Activated T-cell treated with anti-CD3 and anti-CD28 coated beads, Interleukin-2, amount 50 U/mL, for 72 hours (primary cell): ENCODE results near the gene KPNA1. TPM values are rescaled to one million over a fixed set of nuclear protein-coding genes. Genes with fewer than 3 reads are reported as not detected.
"Not testable (repeated sequence)": the region's sequence is repeated elsewhere in the genome, so short reads cannot be mapped to it uniquely, and the experiment has no call there.

Source experiments
- ATAC-seq, 2 donors: fragments of 150-1000 bp; cut with Tn5 transposase; replicated peaks in 1 of 2; 2 replicates each; pipeline ENCODE4 v1.10.0; 2021; ENCODE audit warnings: moderate library complexity in 2 of 2, mild to moderate bottlenecking in 1 of 2
- DNase-seq, 2 donors: peaks; one replicate each; pipeline ENCODE4 v3.0.0; 2021 to 2022; ENCODE audit warnings: mixed read lengths in 1 of 2
- H3K27ac Mint-ChIP-seq: one replicate; pipeline ENCODE4 v1.8.0; 2022; ENCODE audit warnings: mild to moderate bottlenecking, moderate library complexity, mixed read lengths
- H3K27me3 Mint-ChIP-seq: one replicate; pipeline ENCODE4 v1.8.0; 2022; ENCODE audit warnings: low read depth, mixed read lengths
- H3K36me3 Mint-ChIP-seq, 2 donors: one replicate each; pipeline ENCODE4 v1.8.0; 2022; ENCODE audit warnings: mixed read lengths in 2 of 2, mild to moderate bottlenecking in 1 of 2; ENCODE audit not compliant: insufficient read depth in 2 of 2
- H3K4me1 Mint-ChIP-seq: one replicate; pipeline ENCODE4 v1.8.0; 2022; ENCODE audit warnings: low read depth, mixed read lengths
- H3K4me3 Mint-ChIP-seq, 2 donors: one replicate each; pipeline ENCODE4 v1.8.0; 2022; ENCODE audit warnings: mild to moderate bottlenecking in 2 of 2, mixed read lengths in 2 of 2, moderate library complexity in 2 of 2
- H3K9me3 Mint-ChIP-seq, 2 donors: one replicate each; pipeline ENCODE4 v1.8.0; 2022; ENCODE audit warnings: mixed read lengths in 2 of 2
- total RNA-seq, 2 donors: library from RNA; stranded (reverse); gene quantifications; one replicate each; pipeline ENCODE4 v1.2.3, GENCODE V29; 2022

Gene KPNA1
- total RNA-seq, 2 donors from 2014 or later, result 54.3 to 69.9 TPM

- H3K27me3 Mint-ChIP-seq, result no peaks in the 10 kb centered on the region
- H3K4me3 Mint-ChIP-seq, result no peak overlapping the region
- H3K4me1 Mint-ChIP-seq, result peaks cover 9% of the 10 kb centered on the region
- H3K9me3 Mint-ChIP-seq, result no peaks in the 10 kb centered on the region
- DNase-seq, result no peak
- peaks cover 2 to 18% of the 10 kb centered on the region in 2 donors for H3K36me3 Mint-ChIP-seq
- no peak overlapping the region for H3K27ac Mint-ChIP-seq
- no peak for ATAC-seq
Measured at GRCh38 chr3:122457706-122458105, 57.0 kb downstream of the KPNA1 start.

- peaks cover 2 to 19% of the 10 kb centered on the region in 2 donors for H3K36me3 Mint-ChIP-seq
- no peaks in the 10 kb centered on the region for H3K27me3 Mint-ChIP-seq
- peak overlapping the region; percentile 55 for H3K27ac Mint-ChIP-seq
- no peak for ATAC-seq
- no peak for DNase-seq
- no peaks in the 10 kb centered on the region for H3K4me1 Mint-ChIP-seq
- H3K4me3 Mint-ChIP-seq, result no peak overlapping the region
- H3K9me3 Mint-ChIP-seq, result no peaks in the 10 kb centered on the region
Measured at GRCh38 chr3:122456074-122456473, 58.7 kb downstream of the KPNA1 start.

GRCh38 chr3:122451371-122451770 lies 63.4 kb downstream of the KPNA1 start:
- no peak for ATAC-seq
- no peak for DNase-seq
- Mint-ChIP-seq H3K27ac (peak overlapping the region; percentile 28), H3K36me3 (peaks cover 14 to 47% of the 10 kb centered on the region in 2 donors), H3K9me3 (peaks cover 0 to 1% of the 10 kb centered on the region in 2 donors), H3K4me3 (no peak overlapping the region), H3K27me3 (no peaks in the 10 kb centered on the region), H3K4me1 (peaks cover 8% of the 10 kb centered on the region)

GRCh38 chr3:122448218-122448617 lies 66.5 kb downstream of the KPNA1 start:
- H3K27me3 Mint-ChIP-seq, H3K27ac Mint-ChIP-seq, ATAC-seq, H3K4me3 Mint-ChIP-seq, H3K9me3 Mint-ChIP-seq, DNase-seq, H3K4me1 Mint-ChIP-seq: not testable (repeated sequence)
- H3K36me3 Mint-ChIP-seq, result peaks cover 29 to 72% of the 10 kb centered on the region in 2 donors

GRCh38 chr3:122444491-122444887 lies 70.2 kb downstream of the KPNA1 start:
- H3K4me3 Mint-ChIP-seq, DNase-seq, H3K9me3 Mint-ChIP-seq, ATAC-seq, H3K27ac Mint-ChIP-seq, H3K4me1 Mint-ChIP-seq, H3K27me3 Mint-ChIP-seq: not testable (repeated sequence)
- peaks cover 34 to 68% of the 10 kb centered on the region in 2 donors for H3K36me3 Mint-ChIP-seq

- not testable (repeated sequence) for H3K9me3 Mint-ChIP-seq, H3K27me3 Mint-ChIP-seq, DNase-seq, ATAC-seq, H3K4me1 Mint-ChIP-seq, H3K27ac Mint-ChIP-seq, H3K4me3 Mint-ChIP-seq
- peaks cover 31 to 65% of the 10 kb centered on the region in 2 donors for H3K36me3 Mint-ChIP-seq
Measured at GRCh38 chr3:122443762-122444490, 70.8 kb downstream of the KPNA1 start.

GRCh38 chr3:122443090-122443489 lies 71.6 kb downstream of the KPNA1 start:
- ATAC-seq (no peak), DNase-seq (no peak)
- H3K27ac Mint-ChIP-seq, result no peak overlapping the region
- H3K36me3 Mint-ChIP-seq, result peaks cover 26 to 66% of the 10 kb centered on the region in 2 donors
- H3K4me1 Mint-ChIP-seq, result peaks cover 7% of the 10 kb centered on the region
- H3K9me3 Mint-ChIP-seq, result peaks cover 2 to 3% of the 10 kb centered on the region in 2 donors
- H3K27me3 Mint-ChIP-seq, result no peaks in the 10 kb centered on the region
- no peak overlapping the region for H3K4me3 Mint-ChIP-seq

- no peaks in the 10 kb centered on the region for H3K27me3 Mint-ChIP-seq
- no peak overlapping the region for H3K27ac Mint-ChIP-seq
- H3K4me3 Mint-ChIP-seq, result no peak overlapping the region
Measured at GRCh38 chr3:122435950-122436349, 78.8 kb downstream of the KPNA1 start.

GRCh38 chr3:122430371-122430770 lies 84.4 kb downstream of the KPNA1 start:
- Mint-ChIP-seq H3K4me3 (no peak overlapping the region), H3K27me3 (no peaks in the 10 kb centered on the region), H3K4me1 (peaks cover 19% of the 10 kb centered on the region), H3K36me3 (peaks cover 13 to 55% of the 10 kb centered on the region in 2 donors), H3K27ac (no peak overlapping the region), H3K9me3 (peaks cover 0 to 2% of the 10 kb centered on the region in 2 donors)
- ATAC-seq (no peak), DNase-seq (no peak)

More at GRCh38 chr3:122435950-122436349, 78.8 kb downstream of the KPNA1 start:
- ATAC-seq (no peak), DNase-seq (no peak)
- Mint-ChIP-seq H3K4me1 (no peaks in the 10 kb centered on the region), H3K36me3 (peaks cover 12 to 56% of the 10 kb centered on the region in 2 donors), H3K9me3 (peaks cover 4 to 5% of the 10 kb centered on the region in 2 donors)

- ATAC-seq (peak; percentile 93 to 94), DNase-seq (no peak)
- Mint-ChIP-seq H3K36me3 (peaks cover 16 to 49% of the 10 kb centered on the region in 2 donors), H3K4me1 (peaks cover 19% of the 10 kb centered on the region), H3K4me3 (peak overlapping the region; percentile 9 to 67), H3K9me3 (no peaks in the 10 kb centered on the region), H3K27me3 (no peaks in the 10 kb centered on the region), H3K27ac (peak overlapping the region; percentile 85)
Measured at GRCh38 chr3:122427857-122428471, 86.8 kb downstream of the KPNA1 start.

GRCh38 chr3:122421836-122422235 lies 92.9 kb downstream of the KPNA1 start:
- H3K36me3 Mint-ChIP-seq, result peaks cover 5 to 17% of the 10 kb centered on the region in 2 donors
- no peak for ATAC-seq
- no peak overlapping the region for H3K4me3 Mint-ChIP-seq
- no peak for DNase-seq
- H3K27me3 Mint-ChIP-seq, result no peaks in the 10 kb centered on the region
- H3K4me1 Mint-ChIP-seq, result peaks cover 12% of the 10 kb centered on the region
- H3K27ac Mint-ChIP-seq, result no peak overlapping the region
- no peaks in the 10 kb centered on the region for H3K9me3 Mint-ChIP-seq

- ATAC-seq (no peak), DNase-seq (no peak)
- Mint-ChIP-seq H3K27ac (no peak overlapping the region), H3K9me3 (no peaks in the 10 kb centered on the region), H3K27me3 (no peaks in the 10 kb centered on the region), H3K36me3 (peaks cover 8 to 13% of the 10 kb centered on the region in 2 donors), H3K4me3 (no peak overlapping the region), H3K4me1 (peaks cover 19% of the 10 kb centered on the region)
Measured at GRCh38 chr3:122421101-122421500, 93.6 kb downstream of the KPNA1 start.

- no peak for ATAC-seq
- DNase-seq, result no peak
- Mint-ChIP-seq H3K9me3 (no peaks in the 10 kb centered on the region), H3K4me3 (peak overlapping the region; percentile 95 to 100), H3K27ac (peak overlapping the region; percentile 100), H3K4me1 (peaks cover 48% of the 10 kb centered on the region), H3K36me3 (peaks cover 5 to 9% of the 10 kb centered on the region in 2 donors), H3K27me3 (no peaks in the 10 kb centered on the region)
Measured at GRCh38 chr3:122416966-122417365, 97.8 kb downstream of the KPNA1 start.
